Measurements from ENCODE around the gene CFAP299.
"Not testable (repeated sequence)": the region's sequence is repeated elsewhere in the genome, so short reads cannot be mapped to it uniquely, and the experiment has no call there.

Gene CFAP299

DNA sequence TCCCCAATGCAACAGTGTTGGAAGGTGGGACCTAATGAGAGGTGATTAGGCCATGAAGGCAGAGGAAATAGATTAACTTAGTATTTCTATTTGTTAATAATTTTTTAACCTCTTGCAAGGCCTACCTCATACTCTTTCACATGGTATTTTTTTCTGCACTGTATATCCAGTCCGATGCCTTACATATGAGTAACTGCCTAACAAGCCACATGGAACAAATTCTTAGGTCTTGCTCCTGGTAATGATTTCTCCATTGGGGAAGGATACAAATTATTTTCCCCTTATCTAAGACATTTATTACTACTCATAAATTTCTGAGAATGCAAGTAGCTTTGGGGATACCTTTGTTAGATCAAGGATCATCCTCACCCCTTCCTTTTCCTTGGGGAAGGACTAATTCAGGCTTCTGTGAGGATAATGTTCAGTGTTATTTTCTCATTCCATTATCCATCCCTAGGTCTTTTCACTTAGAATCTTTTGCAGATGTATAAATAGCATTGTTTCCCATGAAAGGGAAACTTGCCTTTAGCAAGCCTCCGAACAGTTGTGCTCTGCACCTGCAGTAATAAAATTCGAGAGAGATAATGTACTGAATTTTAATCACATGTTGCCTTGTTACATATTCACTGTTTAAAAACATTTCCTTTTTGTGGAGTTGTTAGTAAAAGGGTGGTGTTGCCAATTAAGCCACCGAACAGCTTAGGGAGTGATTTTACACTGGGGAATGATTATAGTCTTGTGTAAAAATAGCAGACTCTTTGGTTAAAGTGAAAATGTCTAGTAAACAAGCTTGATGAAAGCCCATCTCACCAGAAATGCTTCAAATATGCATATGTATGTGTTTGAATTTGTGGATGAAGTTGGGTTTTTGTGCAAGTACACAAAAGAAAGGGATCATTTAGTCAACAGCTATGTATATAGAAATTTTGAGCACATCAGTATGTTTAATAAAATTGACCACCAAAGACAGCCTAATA lies 89.9 kb downstream of the CFAP299 start:
- no peak overlapping the region for H3K27ac ChIP-seq (ENCODE audit: low read length)
- peaks cover under 1% of the 10 kb centered on the region; the same call in 1 of the 2 replicates for H3K4me1 ChIP-seq (ENCODE audit: insufficient read depth, low read length)
- no peak overlapping the region for H3K9ac ChIP-seq (ENCODE audit: low read depth, low read length)
- H3K36me3 ChIP-seq (ENCODE audit: insufficient read depth, low read depth, low read length) = no peaks in the 10 kb centered on the region
- no peaks in the 10 kb centered on the region for H3K9me3 ChIP-seq (ENCODE audit: insufficient read depth, low read depth, low read length)
- H3K4me3 ChIP-seq (ENCODE audit: low read length) = no peak overlapping the region
- no peaks in the 10 kb centered on the region for H3K27me3 ChIP-seq (ENCODE audit: insufficient read depth, low read length)

DNA sequence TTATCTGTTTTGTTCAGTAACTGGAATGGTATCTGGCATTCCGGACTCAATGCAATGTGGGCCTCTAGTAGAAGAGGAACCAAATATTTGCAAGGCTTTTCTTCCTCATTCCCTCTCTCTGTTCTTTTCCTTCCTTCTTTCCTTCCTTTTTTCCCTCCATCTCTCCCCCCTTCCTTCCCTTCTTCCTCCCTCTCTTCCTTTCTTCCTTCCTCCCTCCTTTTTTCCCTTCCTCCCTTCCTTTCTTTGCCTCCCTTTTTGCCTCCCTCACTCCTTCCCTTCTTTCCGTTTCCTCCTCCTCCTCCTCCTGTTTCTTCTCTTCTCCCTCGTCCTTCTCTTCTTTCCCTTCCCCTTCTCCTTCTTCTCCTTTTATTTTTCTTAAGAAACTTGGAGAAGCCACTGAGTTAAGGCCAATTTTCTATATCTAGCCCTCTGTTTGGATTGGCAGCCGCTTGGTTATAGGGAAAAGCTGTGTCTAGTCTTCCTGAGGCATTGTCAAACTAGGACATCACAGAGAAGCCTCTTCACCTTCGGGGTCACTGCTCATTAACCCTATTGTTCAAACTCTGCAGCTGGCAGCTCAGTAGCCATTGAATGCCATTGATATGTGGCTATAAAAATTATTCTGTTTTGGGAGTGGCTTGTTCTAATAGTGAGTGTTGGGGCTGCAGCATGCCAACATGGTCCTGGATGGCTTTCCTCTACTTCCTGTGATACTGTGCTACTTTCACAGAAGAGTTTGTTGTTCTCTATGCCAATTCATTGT lies 95.9 kb downstream of the CFAP299 start:
- Histone ChIP-seq H3K9me3 (ENCODE audit: insufficient read depth, low read depth, low read length) (no peaks in the 10 kb centered on the region), H3K36me3 (ENCODE audit: insufficient read depth, low read depth, low read length) (no peaks in the 10 kb centered on the region), H3K9ac (ENCODE audit: low read depth, low read length) (no peak overlapping the region), H3K27ac (ENCODE audit: low read length) (no peak overlapping the region), H3K27me3 (ENCODE audit: insufficient read depth, low read length) (no peaks in the 10 kb centered on the region), H3K4me1 (ENCODE audit: insufficient read depth, low read length) (no peaks in the 10 kb centered on the region), H3K4me3 (ENCODE audit: low read length) (no peak overlapping the region)

DNA sequence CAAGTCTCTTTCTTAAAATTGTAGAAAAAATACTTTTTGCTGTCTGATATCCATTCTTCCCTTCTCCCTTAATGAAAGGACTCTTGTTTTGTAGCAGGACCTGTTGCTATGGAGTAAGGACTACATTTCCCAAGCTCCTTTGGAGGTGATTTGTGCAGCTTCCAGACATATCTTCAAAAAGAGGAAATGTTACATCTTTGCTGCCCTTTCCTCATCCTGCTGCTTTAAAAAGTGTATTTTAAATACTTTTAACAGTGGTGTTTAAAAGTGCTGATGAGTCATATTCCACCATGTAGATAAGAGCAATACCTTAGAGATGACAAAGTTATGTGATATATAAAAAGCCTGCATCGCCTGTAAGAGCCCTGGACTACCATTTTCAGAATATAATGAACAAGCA lies 98.7 kb downstream of the CFAP299 start:
- no peaks in the 10 kb centered on the region for H3K9me3 ChIP-seq (ENCODE audit: insufficient read depth, low read depth, low read length)
- H3K27ac ChIP-seq (ENCODE audit: low read length) = no peak overlapping the region
- no peaks in the 10 kb centered on the region for H3K27me3 ChIP-seq (ENCODE audit: insufficient read depth, low read length)
- no peak overlapping the region for H3K9ac ChIP-seq (ENCODE audit: low read depth, low read length)
- no peaks in the 10 kb centered on the region for H3K36me3 ChIP-seq (ENCODE audit: insufficient read depth, low read depth, low read length)
- H3K4me3 ChIP-seq (ENCODE audit: low read length) = no peak overlapping the region
- peaks cover 2% of the 10 kb centered on the region for H3K4me1 ChIP-seq (ENCODE audit: insufficient read depth, low read length)

DNA sequence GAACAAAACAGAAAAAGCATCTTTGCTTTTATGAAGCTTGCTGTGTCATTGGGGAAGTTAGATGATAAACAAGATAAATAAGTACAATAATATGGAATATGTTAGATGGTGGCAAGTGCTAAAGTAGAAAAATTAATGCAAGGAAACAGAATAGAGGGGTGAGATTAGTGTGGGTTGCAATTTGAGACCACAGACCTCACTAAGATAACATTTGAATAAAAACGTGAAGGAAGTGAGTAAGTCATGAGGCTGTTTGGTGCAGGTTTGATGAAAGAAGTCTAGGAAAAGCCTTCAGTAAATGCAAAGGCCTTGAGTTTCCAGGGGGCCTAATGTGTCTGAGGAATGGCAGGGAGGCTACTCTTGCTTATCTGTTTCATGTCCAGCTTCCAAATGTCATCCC lies 102.5 kb downstream of the CFAP299 start:
- H3K4me1 ChIP-seq (ENCODE audit: insufficient read depth, low read length) = peaks cover 10% of the 10 kb centered on the region
- H3K27me3 ChIP-seq (ENCODE audit: insufficient read depth, low read length) = no peaks in the 10 kb centered on the region
- H3K4me3 ChIP-seq (ENCODE audit: low read length) = no peak overlapping the region
- H3K9ac ChIP-seq (ENCODE audit: low read depth, low read length) = no peak overlapping the region
- H3K27ac ChIP-seq (ENCODE audit: low read length) = no peak overlapping the region
- H3K9me3 ChIP-seq (ENCODE audit: insufficient read depth, low read depth, low read length) = no peaks in the 10 kb centered on the region
- H3K36me3 ChIP-seq (ENCODE audit: insufficient read depth, low read depth, low read length) = no peaks in the 10 kb centered on the region

DNA sequence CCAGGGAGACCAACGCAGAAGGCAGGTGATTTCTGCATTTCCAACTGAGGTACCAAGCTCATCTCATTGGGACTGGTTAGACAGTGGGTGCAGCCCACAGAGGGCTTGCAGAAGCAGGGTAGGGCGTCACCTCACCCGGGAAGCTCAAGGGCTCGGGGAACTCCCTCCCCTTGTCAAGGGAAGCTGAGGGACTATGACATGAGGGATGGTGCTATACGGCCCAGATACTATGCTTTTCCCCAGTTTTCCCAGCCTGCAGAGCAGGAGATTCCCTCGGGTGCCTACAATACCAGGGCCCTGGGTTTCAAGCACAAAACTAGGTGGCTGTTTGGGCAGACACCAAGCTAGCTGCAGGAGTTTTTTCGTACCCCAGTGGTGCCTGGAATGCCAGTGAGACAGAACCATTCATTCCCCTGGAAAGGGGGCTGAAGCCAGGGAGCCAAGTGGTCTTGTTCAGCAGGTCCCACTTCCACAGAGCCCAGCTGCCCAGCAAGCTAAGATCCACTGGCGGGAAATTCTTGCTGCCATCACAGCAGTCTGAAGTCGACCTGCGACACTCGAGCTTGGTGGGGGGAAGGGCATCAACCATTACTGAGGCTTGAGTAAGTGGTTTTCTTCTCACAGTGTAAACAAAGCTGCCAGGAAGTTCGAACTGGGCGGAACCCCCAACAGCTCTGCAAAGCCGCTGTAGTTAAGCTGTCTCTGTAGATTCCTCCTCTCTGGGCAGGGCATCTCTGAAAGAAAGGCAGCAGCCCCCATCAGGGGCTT lies 103.9 kb downstream of the CFAP299 start:
- not testable (repeated sequence) for H3K9me3 ChIP-seq (ENCODE audit: insufficient read depth, low read depth, low read length); H3K4me3 ChIP-seq (ENCODE audit: low read length); H3K27me3 ChIP-seq (ENCODE audit: insufficient read depth, low read length); H3K36me3 ChIP-seq (ENCODE audit: insufficient read depth, low read depth, low read length); H3K27ac ChIP-seq (ENCODE audit: low read length)
- Histone ChIP-seq H3K4me1 (ENCODE audit: insufficient read depth, low read length) (peaks cover 10% of the 10 kb centered on the region), H3K9ac (ENCODE audit: low read depth, low read length) (peak overlapping the region; percentile 51; the same call in 1 of the 2 replicates)

DNA sequence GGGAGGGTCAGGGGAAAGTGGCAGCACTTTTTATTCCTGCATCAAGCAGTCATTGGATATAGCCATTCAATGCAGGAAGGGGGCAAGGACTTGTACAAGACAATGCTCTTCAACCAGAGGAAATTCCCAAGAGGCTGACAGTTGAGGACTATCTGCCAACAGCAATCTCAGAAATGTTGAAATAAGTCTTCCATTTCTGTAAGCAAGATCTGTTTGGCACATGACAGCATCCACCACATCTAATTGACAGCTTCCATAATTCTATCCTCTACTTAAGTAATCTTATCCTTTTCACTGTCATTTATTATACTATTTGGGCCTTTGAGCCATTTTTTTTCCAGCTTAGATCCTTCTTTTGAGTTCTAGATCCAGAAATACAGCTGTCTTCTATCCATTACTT lies 110.7 kb downstream of the CFAP299 start:
- Histone ChIP-seq H3K36me3 (ENCODE audit: insufficient read depth, low read depth, low read length) (no peaks in the 10 kb centered on the region), H3K9ac (ENCODE audit: low read depth, low read length) (no peak overlapping the region), H3K27me3 (ENCODE audit: insufficient read depth, low read length) (no peaks in the 10 kb centered on the region), H3K4me1 (ENCODE audit: insufficient read depth, low read length) (no peaks in the 10 kb centered on the region), H3K4me3 (ENCODE audit: low read length) (no peak overlapping the region), H3K27ac (ENCODE audit: low read length) (no peak overlapping the region), H3K9me3 (ENCODE audit: insufficient read depth, low read depth, low read length) (no peaks in the 10 kb centered on the region)

DNA sequence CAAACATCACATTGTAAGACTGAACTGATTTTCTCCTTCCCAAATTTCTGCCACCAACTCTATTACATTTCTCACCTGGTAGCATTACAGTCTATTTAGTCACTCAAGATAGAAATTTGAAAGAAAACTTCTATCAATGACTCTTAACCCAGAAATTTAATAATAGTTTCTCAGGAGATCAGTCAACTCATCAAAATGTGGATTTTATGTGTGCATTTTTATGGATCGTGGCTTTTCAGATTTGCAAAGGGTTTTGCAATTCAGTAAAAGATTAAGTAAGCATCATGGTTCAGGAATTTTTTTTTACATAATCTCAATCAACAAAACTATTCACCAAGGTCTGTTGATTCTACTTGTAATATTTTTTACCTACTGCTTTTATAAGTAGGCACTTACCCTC lies 111.1 kb downstream of the CFAP299 start:
- Histone ChIP-seq H3K9me3 (ENCODE audit: insufficient read depth, low read depth, low read length) (no peaks in the 10 kb centered on the region), H3K36me3 (ENCODE audit: insufficient read depth, low read depth, low read length) (no peaks in the 10 kb centered on the region), H3K27me3 (ENCODE audit: insufficient read depth, low read length) (no peaks in the 10 kb centered on the region), H3K4me1 (ENCODE audit: insufficient read depth, low read length) (no peaks in the 10 kb centered on the region), H3K9ac (ENCODE audit: low read depth, low read length) (no peak overlapping the region), H3K27ac (ENCODE audit: low read length) (no peak overlapping the region), H3K4me3 (ENCODE audit: low read length) (no peak overlapping the region)

DNA sequence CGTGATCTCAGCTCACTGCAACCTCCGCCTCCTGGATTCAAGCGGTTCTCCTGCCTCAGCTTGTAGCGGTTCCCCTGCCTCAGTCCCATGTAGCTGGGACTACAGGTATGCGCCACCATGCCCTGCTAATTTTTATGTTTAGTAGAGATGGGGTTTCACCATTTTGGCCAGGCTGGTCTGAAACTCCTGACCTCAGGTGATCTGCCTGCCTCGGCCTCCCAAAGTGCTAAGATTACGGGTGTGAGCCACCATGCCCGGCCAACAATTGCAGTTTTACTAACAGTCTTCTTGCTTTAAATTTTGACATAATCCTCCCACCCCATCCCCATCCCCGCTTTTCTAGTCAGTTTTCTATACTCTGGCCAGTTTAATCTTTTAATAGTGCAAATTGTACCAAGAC lies 112.0 kb downstream of the CFAP299 start:
- no peaks in the 10 kb centered on the region for H3K27me3 ChIP-seq (ENCODE audit: insufficient read depth, low read length)
- no peak overlapping the region for H3K9ac ChIP-seq (ENCODE audit: low read depth, low read length)
- H3K9me3 ChIP-seq (ENCODE audit: insufficient read depth, low read depth, low read length) = no peaks in the 10 kb centered on the region
- no peaks in the 10 kb centered on the region for H3K36me3 ChIP-seq (ENCODE audit: insufficient read depth, low read depth, low read length)
- H3K27ac ChIP-seq (ENCODE audit: low read length) = no peak overlapping the region
- no peak overlapping the region for H3K4me3 ChIP-seq (ENCODE audit: low read length)
- no peaks in the 10 kb centered on the region for H3K4me1 ChIP-seq (ENCODE audit: insufficient read depth, low read length)

DNA sequence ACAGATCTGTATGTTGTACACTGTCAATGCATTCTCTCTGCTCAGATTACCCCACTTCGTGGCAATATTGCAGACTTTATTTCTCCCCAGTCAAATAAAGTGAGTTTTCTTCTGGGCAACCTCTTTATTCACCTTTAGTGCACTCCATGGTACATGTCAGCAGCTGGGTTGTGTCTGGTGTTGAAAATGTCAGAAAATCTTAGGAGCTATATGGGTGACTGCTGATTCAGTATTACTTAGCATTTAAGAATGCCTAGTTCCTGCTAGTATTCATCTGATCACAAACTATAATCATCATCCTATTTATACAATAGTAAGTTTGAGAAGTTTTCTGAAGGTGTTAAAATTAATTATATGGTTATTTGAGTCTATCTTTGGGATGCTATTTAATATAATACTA lies 112.5 kb downstream of the CFAP299 start:
- Histone ChIP-seq H3K4me1 (ENCODE audit: insufficient read depth, low read length) (no peaks in the 10 kb centered on the region), H3K4me3 (ENCODE audit: low read length) (no peak overlapping the region), H3K36me3 (ENCODE audit: insufficient read depth, low read depth, low read length) (no peaks in the 10 kb centered on the region), H3K9me3 (ENCODE audit: insufficient read depth, low read depth, low read length) (no peaks in the 10 kb centered on the region), H3K27me3 (ENCODE audit: insufficient read depth, low read length) (no peaks in the 10 kb centered on the region), H3K27ac (ENCODE audit: low read length) (no peak overlapping the region), H3K9ac (ENCODE audit: low read depth, low read length) (no peak overlapping the region)

DNA sequence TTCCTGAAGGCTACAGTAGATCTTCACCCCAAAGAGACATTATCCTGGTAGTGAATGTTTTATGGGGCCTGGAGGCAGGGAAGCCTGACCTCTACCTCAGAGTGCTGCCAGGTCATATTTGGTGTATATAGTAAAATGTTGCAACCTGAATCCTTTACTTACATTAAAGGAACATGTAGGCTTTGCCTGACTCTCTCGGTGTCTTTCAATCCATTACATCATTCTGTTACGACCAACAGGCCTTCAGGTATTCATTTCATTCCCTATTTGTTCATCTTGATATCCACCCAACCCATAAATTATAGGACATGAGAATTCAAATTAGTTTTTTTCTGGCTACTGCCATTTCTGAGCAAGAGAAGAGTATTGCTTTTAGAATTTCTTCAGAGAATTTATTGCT lies 116.5 kb downstream of the CFAP299 start:
- peaks cover 15% of the 10 kb centered on the region; the same call in 1 of the 2 replicates for H3K4me1 ChIP-seq (ENCODE audit: insufficient read depth, low read length)
- no peak overlapping the region for H3K9ac ChIP-seq (ENCODE audit: low read depth, low read length)
- no peaks in the 10 kb centered on the region for H3K36me3 ChIP-seq (ENCODE audit: insufficient read depth, low read depth, low read length)

DNA sequence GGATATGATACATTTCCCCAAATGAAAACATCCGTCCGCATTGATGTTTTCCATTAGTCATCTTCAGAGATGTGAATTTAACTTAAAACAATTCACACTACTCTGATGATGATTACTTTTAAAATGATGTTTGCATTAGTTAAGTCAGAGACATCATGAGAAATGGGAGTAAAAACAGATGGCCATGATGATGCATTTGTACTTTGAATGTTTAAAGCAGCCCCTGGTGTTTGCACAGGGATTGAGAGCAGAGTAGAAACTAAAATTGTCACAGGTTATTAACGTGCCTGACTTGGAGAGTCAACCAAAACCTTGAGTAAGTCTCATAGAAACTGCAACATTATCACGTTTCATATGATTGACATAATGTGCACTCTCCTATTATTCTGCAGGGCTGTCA lies 117.2 kb downstream of the CFAP299 start:
- H3K4me3 ChIP-seq (ENCODE audit: low read length) = no peak overlapping the region
- H3K36me3 ChIP-seq (ENCODE audit: insufficient read depth, low read depth, low read length) = no peaks in the 10 kb centered on the region
- peaks cover 15% of the 10 kb centered on the region; the same call in 1 of the 2 replicates for H3K4me1 ChIP-seq (ENCODE audit: insufficient read depth, low read length)
- H3K9me3 ChIP-seq (ENCODE audit: insufficient read depth, low read depth, low read length) = no peaks in the 10 kb centered on the region
- H3K27me3 ChIP-seq (ENCODE audit: insufficient read depth, low read length) = no peaks in the 10 kb centered on the region
- no peak overlapping the region for H3K27ac ChIP-seq (ENCODE audit: low read length)
- no peak overlapping the region for H3K9ac ChIP-seq (ENCODE audit: low read depth, low read length)

More for the DNA sequence above, 116.5 kb downstream of the CFAP299 start:
- Histone ChIP-seq H3K27me3 (ENCODE audit: insufficient read depth, low read length) (no peaks in the 10 kb centered on the region), H3K27ac (ENCODE audit: low read length) (no peak overlapping the region), H3K4me3 (ENCODE audit: low read length) (no peak overlapping the region), H3K9me3 (ENCODE audit: insufficient read depth, low read depth, low read length) (no peaks in the 10 kb centered on the region)
